NCI-H2171 treated with DMSO at 0.1 percent for 48 hours (cell line): ENCODE measurements around the gene SLC7A9.

Source experiments
- DNase-seq: peaks from one replicate; lab custom pipeline; 2025; lab: John Stamatoyannopoulos, UW

SLC7A9 gene

GRCh38 chr19:32824916-32825608, 44.5 kb downstream of the SLC7A9 start:
- no peak for DNase-seq

DNA sequence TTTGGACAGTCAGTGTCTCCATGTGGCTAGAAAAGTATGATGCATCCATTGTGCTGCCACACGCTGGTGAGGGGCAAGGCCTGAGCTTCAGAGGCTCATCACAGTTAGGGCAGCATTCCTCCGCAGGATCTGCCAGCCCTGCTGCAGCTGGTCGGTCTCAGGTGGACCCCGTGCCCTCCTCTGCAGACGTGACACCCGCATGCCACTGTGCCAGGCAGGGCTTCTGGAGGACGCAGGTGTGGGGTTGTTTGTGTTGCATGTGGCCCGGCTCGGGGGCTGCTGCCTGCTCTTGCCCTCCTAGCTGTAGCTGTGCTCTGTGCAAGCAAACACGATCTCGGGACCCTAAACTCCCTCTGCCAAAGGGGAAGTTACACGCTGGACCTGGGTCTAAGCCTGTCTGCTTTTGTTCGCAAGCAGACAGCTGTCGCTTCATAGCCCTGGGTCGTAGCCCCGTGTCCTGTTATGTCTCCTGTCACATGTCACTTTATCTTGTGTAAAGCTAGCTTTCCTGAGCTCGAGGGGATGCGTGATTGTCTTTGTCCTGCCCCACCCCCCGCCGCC, 45.3 kb downstream of the SLC7A9 start:
- no peak for DNase-seq

DNA sequence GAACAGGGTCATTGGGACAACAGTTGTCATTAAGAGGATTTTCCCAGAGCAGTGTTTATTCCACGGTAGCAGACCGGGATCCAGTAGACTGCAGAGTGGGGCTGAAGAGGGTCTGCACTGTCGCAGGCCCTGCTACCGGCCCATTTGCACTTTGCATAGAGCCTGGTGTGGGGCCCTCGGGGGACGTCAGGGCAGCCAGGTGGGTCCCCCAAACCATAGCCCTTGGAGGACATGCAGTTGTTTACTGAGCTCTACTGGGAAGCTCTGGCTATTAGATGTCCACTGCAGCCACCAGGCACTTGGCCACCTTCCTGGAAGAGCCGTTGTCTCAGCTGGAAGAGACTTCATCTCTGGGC, 45.8 kb downstream of the SLC7A9 start:
- DNase-seq: no peak

- no peak for DNase-seq
Measured at GRCh38 chr19:32822916-32823746, 46.4 kb downstream of the SLC7A9 start.

DNA sequence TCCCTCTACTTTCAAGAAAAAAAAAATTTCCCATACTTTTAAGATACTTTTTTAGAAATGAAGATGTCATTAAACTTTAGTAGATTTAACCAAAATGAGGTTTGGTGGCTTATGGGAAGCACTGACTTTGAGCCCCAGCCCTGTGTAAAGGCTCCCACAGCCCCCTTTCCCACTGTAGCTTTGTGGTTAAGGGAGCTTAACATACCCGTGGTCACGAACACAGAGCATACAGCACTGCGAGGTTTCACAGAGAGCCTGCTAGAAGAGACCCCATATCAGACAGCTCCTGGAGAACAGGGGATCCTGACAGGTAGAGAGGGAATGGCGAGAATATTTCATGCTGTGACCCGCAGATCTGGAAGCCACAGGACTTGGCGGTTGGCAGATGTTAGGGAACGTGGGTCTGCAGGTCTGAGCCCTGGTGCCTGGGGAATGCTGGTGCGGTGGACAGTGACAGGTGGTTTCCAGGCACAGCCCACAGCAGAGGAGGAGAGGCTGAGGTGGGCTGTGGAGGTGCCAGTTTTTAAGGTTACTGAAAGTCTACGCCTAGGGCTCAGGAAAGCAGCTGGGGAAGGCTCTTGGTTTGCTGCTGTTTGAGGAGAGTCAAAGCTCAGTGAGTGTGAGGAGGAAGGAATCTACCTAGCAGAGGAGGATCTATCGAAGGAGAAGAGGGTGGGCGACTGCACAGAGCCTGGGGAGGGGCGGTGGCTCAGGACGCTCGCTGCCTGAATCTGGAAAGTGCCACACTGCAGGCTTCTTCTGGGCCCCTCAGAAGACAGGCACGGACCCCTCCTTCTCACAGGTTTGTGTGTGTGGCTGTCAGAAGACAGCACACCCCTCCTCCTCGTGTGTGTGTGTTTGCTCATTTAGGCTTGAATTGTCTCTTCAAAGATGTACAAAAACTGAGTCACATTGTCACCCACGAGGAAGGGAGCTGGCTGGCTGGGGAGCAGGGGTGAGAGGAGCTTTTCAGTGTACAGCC, 49.9 kb downstream of the SLC7A9 start:
- no peak for DNase-seq

GRCh38 chr19:32818536-32818935, 51.0 kb downstream of the SLC7A9 start:
- DNase-seq: no peak

GRCh38 chr19:32817569-32818476, 51.7 kb downstream of the SLC7A9 start:
- DNase-seq: no peak

DNA sequence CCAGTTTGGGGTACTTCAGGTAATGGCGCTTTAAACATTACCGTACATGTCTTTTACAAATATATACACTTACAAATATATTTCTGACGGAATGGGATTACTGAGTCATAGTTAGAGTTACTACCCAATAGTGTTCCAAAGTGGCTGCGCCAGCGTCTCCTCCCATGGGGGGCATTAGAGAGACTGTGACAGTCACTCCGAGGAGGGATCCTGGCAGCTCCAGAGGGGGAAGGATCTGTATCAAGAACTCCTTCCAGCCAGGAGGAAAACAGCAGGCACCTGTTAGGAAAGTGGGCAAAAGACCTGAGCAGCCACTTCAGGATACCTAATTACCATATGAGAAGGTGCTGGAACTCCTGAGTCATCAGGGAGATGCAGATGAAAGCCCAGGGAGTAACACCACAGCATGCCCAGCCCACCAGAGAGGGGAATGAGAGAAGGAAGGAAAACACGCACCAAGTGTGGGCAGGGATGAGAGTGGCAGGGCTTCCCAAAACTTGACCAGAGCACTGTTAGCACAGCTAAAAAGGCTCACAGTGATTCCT, 52.9 kb downstream of the SLC7A9 start:
- DNase-seq: no peak

DNA sequence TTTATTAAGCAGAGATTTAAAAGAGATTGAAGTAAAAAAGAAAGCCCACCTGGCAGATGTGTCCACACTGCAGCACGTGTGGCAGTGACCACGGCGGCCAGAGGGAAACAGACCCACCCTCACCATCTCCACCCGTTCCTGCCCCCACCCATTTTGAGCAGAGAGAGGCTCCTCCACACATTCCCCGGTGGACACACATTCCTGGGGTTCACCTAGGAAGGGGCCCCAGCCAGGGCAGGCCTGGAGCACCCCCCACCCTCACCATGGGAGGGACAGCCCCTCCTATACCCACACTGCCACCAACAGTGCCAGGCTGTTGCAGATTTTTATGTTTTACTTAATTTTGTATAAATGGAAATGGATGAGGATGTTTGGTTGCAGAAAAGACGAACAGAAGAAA, 54.9 kb downstream of the SLC7A9 start:
- DNase-seq: no peak

DNA sequence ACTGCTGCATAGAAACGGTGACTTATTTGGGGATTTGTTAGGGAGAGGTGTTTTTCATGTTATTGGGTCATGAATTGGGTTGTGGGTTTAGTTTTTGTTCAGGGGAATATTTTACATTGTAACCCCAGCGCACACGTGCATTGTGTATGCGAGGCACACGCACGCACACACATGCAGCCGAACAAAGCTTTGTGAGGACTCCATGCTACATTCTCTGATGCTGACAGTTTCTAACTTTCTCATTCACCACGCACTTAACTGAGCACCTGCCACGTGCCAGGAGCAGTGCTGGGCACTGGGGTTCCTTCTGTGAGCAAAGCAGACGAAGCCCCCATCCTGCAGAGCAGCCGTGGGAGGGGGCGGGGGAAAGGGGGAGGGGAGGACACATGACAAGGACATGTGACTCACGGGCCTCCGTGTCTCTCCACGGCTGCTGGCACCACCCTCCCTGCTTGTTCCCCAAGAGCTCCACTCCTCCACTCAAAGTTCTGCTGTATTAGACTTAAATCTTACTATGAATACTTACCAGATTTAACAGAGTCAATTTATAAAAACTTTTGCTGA, 55.6 kb downstream of the SLC7A9 start:
- DNase-seq: no peak

DNA sequence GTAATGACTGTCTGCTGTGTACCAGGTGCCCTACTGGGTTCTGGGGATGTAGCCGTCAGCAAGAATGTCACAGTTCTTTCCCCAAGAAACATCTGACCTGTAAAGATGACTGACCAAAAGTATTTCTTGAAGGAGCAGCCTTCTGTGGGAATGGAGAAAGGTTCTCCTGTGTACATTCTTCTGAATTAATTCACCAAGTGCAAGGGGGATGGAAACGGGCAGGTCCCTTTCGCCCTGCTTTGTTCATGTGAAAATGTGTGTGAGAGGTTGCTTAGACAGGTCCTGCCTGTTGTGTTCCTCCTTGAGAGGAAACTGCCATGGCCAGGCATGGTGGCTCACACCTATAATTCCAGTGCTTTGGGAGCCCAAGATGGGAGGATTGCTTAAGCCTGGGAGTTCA, 57.0 kb downstream of the SLC7A9 start:
- DNase-seq: no peak

- DNase-seq: no peak
Measured at GRCh38 chr19:32812036-32812435, 57.5 kb downstream of the SLC7A9 start.

GRCh38 chr19:32811151-32811550, 58.4 kb downstream of the SLC7A9 start:
- peak; percentile 12 for DNase-seq

DNA sequence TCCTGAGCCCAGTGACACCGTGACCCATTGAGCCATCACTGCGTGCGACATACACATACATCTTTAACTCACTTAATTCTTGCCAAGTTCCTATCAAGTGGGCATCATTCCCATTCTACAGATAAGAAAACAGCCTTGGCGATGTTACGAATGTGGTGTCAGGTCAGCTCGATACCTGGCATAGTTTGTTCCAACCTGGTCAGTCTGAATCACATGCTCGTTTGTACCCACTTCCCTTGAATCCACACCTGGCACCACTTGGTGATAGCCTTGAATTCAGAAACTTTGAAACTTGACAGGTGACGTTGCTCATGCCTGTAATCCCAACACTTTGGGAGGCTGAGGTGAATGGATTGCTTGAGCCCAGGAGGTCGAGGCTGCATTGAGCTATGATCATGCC, 59.1 kb downstream of the SLC7A9 start:
- no peak for DNase-seq

DNA sequence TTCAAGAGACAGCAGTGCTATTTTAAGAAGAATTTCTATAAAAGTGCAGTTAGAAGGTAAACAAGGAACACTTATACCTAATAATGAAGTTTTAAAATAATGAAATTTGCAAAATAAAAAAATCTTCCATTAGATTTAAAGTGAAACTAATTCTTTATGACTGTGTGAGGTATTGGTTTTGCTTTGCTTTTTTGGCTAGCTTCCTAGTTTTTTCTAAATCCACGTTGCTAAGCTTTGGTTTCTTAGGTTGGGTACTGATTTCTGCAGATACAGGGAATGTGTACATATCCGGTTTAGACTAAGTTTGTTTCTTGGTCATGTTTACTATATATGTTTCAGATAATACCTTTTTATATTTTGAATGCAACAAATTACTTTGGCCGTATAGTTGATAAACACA, 59.8 kb downstream of the SLC7A9 start:
- no peak for DNase-seq

GRCh38 chr19:32809254-32809653, 60.3 kb downstream of the SLC7A9 start:
- DNase-seq: no peak

DNA sequence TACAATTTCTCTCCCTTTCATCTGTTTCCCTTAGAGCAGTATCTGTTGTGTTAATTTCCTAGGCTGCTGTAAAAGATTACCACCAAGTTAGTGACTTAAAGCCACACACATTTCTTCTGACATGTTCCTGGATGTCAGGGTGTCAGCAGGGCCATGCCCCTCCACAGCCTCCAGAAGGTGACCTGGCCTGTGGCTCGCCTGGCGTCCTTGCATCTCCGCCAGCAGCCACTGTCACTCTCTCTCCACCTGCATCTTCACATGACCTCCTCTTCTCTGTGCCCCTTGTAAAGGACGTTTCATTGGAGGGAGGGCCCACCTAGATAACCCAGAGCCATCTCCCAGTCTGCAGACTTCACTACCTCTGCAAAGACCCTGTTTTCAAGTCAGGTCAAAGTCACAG, 61.3 kb downstream of the SLC7A9 start:
- DNase-seq: no peak

DNA sequence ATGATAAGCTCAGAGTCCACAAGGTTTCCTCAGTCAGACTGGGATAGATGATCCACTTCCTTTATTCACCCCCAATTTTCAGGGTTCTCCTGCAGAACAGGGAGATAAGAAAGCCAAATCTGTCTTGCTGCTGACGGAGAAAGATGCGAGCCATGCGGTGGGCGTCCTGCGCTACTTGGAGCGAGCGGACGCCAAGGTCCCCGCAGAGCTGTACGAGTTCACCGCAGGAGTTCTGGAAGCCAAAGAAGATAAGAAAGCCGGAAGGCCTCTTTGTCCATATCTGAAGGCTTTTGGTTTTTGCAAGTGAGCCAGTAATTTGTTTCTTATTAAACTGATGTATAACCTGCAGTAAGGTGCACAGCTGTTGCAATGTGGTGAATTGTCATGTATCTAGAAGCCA, 66.7 kb downstream of the SLC7A9 start:
- DNase-seq: no peak

DNA sequence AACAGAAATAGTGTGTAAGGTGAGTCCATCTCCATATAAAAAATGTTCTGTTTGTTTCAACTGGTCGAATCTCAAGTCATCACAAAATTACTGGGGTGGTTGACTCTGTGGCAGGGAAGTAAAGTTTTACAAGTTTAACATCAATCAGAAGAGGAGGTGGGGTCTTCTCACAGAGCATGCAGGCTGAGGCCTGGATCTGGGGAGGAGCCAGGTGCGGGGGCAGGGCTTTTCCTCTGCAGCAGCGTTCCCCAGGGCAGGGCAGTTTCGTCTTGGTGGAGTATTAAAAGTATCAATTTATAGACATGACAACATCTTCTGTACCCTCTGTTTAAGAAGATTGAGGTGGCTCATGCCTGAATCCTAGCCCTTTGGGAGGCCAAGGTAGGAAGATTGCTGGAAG, 68.8 kb downstream of the SLC7A9 start:
- no peak for DNase-seq

DNA sequence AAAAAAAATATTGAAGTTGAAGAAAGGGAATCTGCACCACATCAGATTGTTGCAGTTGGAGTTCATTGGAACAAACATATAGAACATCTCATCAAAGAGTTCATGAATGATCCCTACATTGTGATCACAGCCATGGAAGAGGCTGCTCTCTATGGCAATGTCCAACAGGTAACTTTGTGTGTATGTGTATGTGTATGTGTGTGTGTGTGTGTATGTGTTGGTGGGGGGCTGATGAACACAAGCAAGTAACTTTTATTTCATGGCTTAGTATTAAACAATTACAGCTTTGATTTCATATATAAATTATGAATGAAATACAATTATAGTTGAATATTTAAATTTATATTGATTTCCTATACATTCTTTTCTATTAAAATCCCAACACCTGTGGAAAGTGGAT, 69.4 kb downstream of the SLC7A9 start:
- DNase-seq: no peak
